Measurements from ENCODE around the gene SPG7. TPM values are rescaled to one million over a fixed set of nuclear protein-coding genes. Genes with fewer than 3 reads are reported as not detected.

The SPG7 gene
- total and polyA plus RNA-seq, 9 of the 15 experiments (the other 6 are each of a cell fraction or from before 2014, with no cell fraction given), result 5.8 to 89.1 (median 49.4) TPM

GRCh38 chr16:89491238-89491869, 16.8 kb upstream of the SPG7 start (continued):
- peak; percentile 50; the same call in 1 of the 2 replicates for TF ChIP-seq E2F1 (CRISPR knock-in tag; IDR thresholded peaks at IDR 0.05)
- TF ChIP-seq ZNF75A (CRISPR knock-in tag; IDR thresholded peaks at IDR 0.05), result no peak
- no peak for TF ChIP-seq ZNF512 (tag; IDR thresholded peaks at IDR 0.05)
- no peak for TF ChIP-seq CREBBP (IDR thresholded peaks at IDR 0.05; ENCODE audit: low read depth, low read length)
- TF ChIP-seq CREM (IDR thresholded peaks at IDR 0.05; ENCODE audit: low read depth), result no peak
- TF ChIP-seq MBD2 (IDR thresholded peaks at IDR 0.05; ENCODE audit: borderline replicate concordance, low read depth), result no peak
- TF ChIP-seq FOXA1 (IDR thresholded peaks at IDR 0.05; ENCODE audit: borderline replicate concordance), result no peak
- TF ChIP-seq FOXK1 (CRISPR knock-in tag; IDR thresholded peaks at IDR 0.05; ENCODE audit: borderline replicate concordance), result 0 out of 2 replicates have a peak, but pooled peaks have one; percentile 41
- no peak for TF ChIP-seq ZNF408 (CRISPR knock-in tag; IDR thresholded peaks at IDR 0.05; ENCODE audit: low read depth)
- no peak for TF ChIP-seq ELF2 (CRISPR knock-in tag; IDR thresholded peaks at IDR 0.05)
- TF ChIP-seq MAZ (CRISPR knock-in tag; conservative IDR thresholded peaks at IDR 0.05 in 1 of 2, IDR thresholded peaks at IDR 0.05 in 1 of 2), result no peak
- TF ChIP-seq MTF1 (CRISPR knock-in tag; IDR thresholded peaks at IDR 0.05; ENCODE audit: borderline replicate concordance), result no peak
- TF ChIP-seq ZNF696 (CRISPR knock-in tag; conservative IDR thresholded peaks at IDR 0.05), result no peak
- no peak for TF ChIP-seq ZNF780A (CRISPR knock-in tag; IDR thresholded peaks at IDR 0.05)
- no peak for TF ChIP-seq TAF7 (tag; IDR thresholded peaks at IDR 0.05)
- TF ChIP-seq ZNF668 (CRISPR knock-in tag; IDR thresholded peaks at IDR 0.05), result no peak
- no peak for TF ChIP-seq NR0B1 (IDR thresholded peaks at IDR 0.05; ENCODE audit: partially characterized antibody)
- TF ChIP-seq RREB1 (CRISPR knock-in tag; IDR thresholded peaks at IDR 0.05), result no peak
- no peak for TF ChIP-seq POLR3A (IDR thresholded peaks at IDR 0.05; ENCODE audit: borderline replicate concordance, extremely low read depth, insufficient read depth, insufficient read length)
